Fibroblast of the conjunctiva (primary cell): Measurements from ENCODE around the gene GDI2.
"Not testable (repeated sequence)": the region's sequence is repeated elsewhere in the genome, so short reads cannot be mapped to it uniquely, and the experiment has no call there.

Source experiments
- DNase-seq: peaks from one replicate; pipeline ENCODE4 v3.0.0-alpha.2; 2010; ENCODE audit warnings: low read depth

The GDI2 gene

DNA sequence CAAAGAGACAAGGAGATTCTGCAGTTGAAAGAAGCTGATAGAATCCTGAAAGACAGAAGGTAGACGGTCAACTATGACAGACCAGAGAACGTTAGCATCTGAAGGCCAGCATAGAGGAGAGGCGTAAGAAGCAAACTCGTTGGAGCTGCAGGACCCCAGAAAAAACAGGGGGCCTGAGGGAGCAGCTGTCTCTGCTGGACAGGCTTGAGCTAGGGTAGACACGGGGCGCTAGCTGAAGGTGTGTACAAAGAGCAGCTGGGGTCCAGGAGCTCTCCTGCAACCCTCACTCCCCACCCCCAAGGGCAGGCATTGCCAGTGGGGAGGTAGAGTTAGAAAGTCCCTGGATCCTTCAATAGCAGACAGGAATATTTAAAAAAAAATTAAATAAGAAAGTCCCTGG, 14.6 kb upstream of the GDI2 start:
- no peak for DNase-seq

DNA sequence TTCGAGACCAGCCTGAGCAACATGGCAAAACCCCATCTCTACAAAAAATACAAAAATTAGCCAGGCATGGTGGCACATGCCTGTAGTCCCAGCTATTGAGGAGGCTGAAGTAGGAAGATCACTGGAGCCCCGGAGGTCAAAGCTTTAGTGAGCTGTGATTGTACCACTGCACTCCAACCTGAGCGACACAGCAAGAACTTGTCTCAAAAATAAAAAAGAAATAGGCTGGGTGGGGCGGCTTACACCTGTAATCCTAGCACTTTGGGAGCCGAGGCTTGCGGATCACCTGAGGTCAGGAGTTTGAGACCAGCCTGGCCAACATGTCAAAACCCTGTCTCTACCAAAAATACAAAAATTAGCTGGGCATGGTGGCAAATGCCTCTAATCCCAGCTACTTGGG, 13.3 kb upstream of the GDI2 start:
- DNase-seq = not testable (repeated sequence)

DNA sequence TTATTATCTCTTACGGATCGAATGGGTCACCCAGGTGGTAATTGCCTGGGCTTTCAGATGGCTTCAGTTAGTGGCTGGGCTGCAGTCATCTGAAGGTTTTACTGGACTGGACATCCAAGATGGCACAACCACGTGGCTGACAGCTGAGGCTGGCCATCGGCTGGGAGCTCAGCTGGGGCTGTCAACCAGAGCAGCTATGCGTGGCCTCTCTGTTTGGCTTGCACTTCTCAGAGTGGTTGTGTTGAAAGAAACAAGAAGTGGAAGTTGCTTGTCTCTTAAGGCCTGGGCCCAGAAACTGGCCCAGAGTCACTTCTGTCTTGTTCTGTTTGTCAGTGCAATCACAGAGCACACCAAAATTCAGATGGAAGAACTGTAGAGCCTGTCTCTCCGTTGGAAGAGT, 5.7 kb upstream of the GDI2 start:
- no peak for DNase-seq

DNA sequence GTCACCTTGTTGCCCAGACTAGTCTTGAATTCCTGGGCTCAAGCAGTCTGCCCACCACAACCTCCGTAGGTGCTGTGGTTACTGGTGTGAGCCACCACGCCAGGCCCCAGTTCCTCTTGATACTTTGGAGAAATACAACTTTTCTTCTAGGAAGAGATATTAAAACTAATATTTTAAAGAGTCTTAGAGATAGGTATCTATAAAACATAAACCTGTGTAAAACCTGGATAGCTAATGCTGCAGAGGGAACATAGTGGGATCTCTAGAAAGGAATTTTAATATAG, 4.8 kb upstream of the GDI2 start:
- DNase-seq = no peak

DNA sequence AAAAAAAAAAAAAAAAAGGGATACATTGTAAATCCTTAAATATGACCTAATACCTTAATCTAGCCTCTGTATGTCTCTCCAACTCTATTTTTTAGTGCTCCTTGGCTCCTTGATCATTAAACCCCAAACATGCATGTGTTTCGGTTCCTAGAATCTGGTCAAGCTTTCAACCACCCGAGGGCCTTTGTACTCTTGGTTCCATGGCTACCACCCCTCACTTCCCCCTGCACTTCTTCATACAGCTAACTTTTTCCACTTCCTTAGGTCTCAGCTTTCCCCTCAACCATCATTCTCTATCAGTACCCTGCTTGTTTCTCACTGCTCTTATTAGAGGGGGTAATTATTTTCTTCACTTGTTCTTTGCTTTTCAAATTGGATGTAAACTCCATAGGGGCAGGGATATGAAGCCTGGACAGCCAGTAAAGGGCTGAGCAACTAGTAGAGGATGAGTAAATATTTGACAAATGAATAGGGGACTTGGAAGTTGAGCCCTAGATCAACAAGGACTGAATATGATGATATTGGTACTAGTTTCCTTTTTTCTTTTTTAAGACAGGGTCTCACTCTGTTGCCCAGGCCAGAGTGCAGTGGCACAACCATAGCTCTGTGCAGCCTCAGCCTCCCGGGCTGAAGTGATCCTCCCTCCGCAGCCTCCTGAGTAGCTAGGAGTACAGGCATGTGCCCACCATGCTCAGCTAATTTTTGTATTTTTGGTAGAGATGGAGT, 4.3 kb upstream of the GDI2 start:
- DNase-seq = no peak

DNA sequence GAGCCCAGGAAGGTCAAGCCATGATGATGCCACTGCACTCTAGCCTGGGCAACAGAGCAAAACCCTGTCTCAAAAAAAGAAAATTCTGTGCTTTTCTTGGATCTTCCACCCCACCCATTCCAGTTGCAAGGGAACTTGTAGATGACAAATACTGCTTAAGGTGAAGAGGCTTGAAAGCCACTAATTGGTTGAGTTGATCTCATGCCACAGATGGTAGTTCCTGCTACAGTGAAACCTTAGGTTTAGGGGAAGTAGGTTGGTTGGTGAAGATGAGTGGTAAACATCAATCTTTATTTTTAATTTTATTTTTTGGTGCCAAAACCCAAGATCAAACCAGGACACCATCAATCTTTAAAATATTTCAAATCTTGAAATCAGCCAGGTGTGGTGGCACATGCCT, 2.9 kb upstream of the GDI2 start:
- DNase-seq = no peak

DNA sequence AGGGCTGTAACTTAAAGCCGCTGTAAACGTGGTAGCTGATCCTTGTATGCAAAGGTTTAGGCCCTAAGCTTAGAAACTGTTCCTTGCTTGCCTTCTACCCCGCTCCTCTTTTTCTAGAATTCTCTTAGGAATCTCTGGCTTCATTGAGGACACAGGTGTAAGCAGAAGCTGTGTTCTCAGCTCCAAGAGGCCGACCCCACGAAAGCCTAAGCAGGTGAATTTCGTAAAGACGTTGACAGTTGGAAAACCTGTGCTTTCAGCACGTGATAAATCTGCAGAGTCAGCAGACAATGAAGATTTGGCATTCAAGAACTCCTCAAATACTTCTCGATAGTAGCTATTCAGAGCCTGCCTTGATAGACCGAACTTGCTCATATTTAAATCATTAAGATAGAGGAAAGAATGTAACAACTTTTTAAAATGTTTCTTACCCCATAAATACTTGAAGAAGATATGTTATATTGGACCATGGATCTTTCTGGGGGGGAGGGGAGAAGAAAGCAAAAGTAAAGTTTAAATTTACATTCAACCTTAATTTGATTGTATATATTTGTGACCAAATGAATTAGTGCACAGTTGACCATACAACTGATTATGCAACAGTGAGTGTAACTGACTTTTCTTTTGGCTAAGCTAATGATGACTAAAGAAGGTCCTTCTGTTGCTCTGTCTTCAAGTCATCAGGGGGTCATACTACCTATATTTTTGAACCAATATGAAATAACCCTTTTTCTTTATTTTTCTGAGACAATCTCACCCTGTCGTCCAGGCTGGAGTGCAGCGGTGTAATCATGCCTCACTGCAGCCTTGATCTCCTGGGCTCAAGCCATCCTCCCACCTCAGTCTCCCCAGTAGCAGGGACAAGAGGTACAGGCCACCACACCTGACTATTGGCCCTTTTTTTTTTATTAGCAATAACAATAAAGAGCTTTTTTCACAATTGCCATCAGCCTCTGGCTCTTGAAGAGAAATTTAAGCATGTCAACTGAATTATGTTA, 1.2 kb upstream of the GDI2 start:
- DNase-seq = no peak

DNA sequence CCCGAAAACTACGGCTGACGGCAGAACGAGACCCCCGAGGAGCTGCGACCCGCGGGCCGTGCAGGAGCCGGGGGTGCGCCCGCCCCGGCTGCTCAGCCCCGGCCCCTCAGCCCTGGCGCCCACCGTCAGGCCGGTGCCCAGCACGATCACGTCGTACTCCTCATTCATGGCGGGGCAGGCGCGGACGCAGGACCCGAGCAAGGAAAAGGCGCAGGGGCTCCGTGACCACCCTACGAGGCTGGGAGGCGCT, 218 bp downstream of the GDI2 start:
- no peak for DNase-seq

DNA sequence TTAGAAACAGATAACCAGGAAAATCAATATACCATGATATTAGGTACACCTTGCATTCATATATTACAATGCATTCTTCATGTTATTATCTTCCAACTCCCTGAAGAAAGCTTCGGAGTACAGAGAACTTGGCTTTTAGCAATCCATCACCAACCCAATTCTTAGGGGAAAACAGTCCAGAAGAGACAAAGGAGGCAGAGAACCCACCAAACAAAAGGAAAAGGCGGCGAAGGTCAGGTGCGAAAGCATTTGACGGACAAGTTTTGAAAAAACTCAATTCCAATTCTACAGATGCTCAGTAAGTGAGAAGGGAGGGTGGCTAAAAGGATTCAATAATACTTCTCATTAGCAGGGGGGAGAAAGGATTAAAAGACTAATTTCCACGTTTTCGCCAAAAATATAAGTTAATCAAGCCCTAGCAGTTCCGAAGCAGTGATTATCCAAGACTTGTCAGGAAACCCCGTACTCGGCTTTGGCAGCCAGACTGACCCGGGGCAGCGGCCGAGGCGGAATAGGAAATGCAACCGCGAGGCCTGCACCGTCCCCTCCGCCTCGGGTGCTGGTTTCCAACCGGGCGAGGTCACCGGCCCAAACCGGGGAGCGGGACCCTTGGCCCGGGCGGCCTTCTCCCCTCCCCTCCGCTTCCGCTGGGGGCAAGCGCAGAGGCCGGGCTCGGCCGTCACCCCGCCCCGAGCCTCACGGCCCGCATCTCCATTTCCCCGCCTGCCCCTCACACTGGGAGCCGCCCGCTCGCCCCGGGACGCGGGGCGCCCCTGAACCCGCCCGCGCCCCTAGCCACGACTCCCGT, 747 bp downstream of the GDI2 start:
- no peak for DNase-seq

DNA sequence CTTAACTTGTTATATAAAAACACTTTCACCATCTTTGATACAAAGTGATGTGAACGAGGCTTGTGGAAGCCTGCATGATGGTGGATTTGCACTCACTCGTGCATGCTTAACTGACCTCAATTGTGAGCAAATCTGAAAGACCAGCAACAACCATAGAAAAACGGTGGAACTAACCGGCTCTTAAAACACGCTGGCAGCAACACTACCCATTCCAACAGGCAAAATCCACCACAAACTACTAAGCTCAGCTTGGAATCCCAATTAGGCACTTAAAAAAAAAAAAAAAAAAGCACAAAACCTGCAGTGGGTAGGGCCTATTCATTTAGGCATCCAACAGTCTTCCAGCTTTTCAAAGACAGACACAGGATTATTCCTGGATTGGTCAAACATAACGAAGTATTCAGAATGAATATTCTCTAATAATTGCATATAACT, 1.8 kb downstream of the GDI2 start:
- no peak for DNase-seq

DNA sequence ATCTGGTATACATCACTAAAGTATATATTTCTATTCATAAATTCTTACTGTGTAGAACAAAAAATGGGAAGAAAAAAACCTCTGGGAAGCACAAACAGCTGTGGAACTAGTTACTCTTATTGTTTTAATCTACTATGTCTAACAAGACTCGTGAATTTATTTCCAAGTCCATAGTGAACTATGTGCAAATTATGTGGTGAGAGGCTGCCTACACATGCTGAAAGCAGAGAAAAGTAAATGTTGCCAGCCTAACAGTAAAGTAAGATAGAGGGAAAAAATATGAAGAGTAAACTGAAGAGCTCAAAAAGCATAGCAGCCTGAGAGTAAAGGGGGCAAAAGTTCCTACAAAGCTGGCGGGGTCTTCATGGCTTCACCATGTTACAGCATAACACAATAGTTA, 3.0 kb downstream of the GDI2 start:
- no peak for DNase-seq

DNA sequence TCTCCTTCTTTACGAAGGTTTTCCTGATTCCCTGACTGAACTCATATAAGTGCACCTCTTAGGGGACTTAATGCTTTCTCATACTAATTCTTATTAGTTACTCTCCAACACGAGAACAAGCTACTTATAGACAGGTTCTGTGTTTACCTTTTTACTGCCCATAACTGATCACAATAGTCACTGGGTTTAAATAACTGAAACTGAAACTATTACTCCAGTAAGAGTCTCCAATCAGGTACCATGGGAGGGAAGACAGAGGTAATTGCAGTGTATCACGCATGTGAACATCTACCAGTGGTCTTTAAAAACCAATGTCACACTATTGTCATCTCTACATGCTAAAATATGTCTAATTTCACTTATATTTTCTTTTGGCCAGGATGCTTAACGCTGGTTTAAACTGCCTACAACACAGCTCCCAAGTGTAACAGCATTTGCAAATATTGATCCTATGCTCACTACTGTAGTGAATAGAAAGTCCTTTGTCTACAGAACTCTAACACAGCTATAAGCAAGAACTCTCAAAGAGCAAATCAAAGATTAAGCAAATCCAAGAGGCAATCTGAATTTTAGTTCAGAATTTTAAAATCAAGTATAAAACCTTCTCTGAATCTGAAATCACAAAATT, 3.6 kb downstream of the GDI2 start:
- no peak for DNase-seq

DNA sequence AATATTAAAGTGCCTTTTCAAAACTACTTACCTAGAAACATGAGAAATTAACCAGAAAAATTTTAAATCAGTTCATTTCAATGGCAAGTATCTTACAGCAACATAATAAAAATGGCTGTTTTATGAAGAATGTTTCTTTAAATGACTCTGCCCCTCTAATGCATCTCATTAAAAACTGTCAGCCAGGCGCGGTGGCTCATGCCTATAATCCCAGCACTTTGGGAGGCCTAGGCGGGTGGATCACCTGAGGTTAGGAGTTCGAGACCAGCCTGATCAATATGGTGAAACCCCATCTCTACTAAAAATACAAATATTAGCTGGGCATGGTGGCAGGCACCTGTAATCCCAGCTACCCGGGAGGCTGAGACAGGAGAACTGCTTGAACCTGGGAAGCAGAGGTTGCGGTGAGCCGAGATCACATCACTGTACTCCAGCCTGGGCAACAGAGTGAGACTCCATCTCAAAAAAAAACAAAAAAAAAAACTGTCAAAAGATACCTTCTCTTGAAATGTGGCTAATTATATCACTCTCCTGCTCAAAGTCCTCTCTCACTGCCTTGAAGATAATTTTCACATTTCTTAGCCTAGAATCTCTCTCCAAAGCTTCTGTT, 4.3 kb downstream of the GDI2 start:
- not testable (repeated sequence) for DNase-seq

DNA sequence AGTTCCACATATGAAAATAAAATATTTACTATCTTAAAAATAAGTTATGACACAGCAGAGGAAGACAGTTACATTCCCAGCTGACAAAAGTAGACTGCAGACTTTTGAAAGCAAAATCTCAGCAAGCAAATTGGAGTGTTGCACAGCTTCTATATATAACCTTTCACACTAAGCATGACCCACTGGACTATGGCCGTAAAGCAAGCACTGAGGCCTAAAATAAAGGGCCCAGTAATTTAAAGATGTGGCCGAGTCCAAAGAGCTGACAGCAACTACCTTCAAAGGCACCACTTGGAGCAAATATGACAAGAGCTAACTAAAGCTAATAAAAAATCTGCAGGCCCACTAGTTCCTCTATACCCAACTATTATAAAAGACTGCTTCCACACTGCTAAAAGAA, 6.5 kb downstream of the GDI2 start:
- DNase-seq = no peak

DNA sequence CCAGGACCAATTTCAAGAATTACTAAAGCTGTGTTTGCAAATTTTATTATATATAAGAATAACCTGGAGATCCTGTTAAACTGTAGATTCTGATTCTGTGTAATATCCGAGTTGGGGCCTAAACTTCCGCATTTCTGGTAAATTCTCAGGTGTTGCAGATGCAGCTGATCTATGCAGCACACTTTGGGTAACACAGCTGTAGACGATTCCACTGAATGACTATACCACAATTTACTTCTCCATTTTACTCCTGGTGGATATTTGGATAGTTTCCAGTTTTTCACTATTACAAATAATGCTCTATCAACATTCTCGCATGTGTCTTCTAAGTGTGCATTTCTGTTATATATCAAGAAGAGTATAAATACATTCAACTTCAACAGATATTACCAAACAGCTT, 7.5 kb downstream of the GDI2 start:
- DNase-seq = no peak

DNA sequence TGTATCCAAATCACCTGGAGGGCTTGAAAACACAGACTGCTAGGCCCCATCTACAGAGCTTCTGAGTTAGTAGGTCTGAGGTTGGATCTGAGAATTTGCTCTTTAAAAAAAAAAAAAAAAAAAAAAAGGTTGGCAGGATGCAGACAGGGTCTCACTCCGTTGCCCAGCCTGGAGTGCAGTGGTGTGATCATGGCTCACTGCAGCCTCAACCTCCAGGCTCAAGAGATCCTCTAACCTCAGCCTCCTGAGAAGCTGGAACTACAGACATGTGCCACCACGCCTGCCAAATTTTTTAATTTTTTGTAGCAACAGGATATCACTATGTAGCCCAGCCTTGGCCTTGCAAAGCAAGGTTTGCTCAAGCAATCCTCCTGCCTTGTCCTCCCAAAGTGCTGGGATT, 8.0 kb downstream of the GDI2 start:
- no peak for DNase-seq

DNA sequence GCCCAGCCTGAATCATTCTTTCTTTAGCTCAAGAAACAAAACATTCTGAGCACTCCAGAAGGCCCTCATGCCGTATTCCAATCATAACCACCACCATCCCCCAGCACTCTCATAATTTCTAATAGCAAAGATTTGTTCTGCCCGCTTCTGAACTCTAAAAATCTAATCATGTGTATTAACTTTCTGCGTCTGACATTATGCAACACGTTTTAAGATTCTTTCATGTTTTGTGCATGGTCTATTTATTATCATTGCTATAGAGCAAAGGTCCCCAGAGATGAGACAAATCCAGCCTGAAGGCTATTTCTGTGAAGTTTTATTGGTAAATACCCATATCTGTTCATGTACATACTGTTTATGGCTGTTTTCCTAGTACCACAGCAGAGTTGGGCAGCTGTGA, 8.8 kb downstream of the GDI2 start:
- DNase-seq = no peak

DNA sequence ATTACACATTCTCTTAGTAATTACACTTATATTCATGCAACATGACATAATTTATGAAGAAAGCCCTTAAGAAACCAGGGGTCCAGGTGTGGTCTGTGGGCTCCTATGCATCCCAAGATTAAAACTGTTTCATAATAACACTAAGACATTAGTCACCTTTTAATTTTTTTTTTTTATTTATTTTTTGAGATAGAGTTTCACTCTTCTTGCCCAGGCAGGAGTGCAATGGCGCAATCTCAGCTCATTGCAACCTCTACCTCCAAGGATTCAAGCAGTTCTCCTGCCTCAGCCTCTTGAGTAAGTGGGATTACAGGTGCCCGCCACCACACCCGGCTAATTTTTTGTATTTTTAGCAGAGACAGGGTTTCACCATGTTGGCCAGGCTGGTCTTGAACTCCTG, 12.5 kb downstream of the GDI2 start:
- no peak for DNase-seq

DNA sequence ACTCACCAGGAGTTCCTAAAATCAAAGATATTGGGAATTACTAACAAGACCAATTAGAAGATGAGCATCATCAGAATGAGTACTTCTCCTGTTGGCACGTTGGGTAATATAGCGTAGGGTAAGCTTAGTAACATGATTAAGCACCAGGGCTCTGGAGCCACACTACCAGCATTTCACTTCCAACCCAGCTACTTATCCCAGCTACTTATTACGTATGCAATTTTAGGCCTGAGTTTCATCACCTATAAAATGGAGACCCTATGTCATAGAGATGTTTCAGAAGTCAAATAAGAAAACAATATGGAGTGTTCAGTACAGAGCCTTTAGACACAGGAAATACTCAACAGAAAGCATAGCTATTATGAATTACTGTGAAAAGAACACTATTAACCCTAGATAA, 19.0 kb downstream of the GDI2 start:
- DNase-seq = no peak

DNA sequence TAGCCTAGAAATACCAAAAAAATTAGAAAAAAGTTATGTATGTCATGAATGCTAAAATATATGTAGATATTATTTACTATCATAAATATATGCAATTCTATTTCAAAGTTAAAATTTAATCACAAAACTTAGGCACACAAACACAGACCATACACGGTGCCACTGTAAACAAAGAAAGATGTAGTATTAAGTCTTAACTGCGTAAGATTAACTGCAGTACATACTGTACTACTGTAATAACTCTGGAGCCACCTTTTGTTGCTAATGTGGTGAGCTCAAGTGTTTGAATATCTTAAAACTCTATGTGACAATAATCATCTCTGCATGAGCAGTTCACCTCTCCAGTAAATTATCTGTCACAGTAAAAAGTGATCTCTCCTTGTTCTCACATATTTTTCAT, 23.6 kb downstream of the GDI2 start:
- DNase-seq = no peak

DNA sequence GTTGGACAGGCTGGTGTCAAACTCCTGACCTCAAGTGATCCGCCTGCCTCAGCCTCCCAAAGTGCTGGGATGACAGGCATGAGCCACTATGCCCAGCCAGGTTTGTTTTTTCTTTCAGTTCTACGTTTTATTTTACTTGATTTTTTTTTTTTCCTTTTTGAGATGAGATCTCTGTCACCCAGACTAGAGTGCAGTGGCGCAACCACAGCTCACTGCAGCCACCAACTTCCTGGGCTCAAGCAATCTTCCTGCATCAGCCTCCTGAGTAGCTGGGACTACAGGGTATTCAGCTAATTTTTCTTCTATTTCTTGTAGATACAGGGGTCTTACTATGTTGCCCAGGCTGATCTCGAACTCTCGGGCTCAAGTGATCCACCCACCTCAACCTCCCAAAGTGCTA, 24.3 kb downstream of the GDI2 start:
- DNase-seq = no peak

DNA sequence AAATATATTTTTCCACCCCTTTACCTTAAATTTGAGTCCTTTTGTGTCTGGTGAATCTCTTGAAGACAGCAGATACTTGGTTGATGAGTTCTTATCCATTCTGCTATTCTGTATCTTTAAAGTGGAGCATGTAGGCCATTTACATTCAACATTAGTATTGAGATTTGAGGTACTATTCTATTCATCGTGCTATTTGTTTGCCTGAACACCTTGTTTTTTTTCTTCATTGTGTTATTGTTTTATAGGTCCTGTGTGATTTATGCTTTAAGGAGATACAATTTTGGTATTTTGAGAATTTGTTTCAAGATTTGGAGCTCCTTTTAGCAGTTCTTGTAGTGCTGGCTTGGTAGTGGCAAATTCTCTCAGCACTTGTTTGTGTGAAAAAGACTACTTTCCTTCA, 29.9 kb downstream of the GDI2 start:
- no peak for DNase-seq
